Common myeloid progenitor, CD34-positive (primary cell): ENCODE data around the gene TBK1.

Source experiments
- CTCF ChIA-PET: fragments of 350-600 bp; sonication (Branson Sonifier 250); formaldehyde crosslinking; loops from one replicate; lab custom pipeline; 2021; ENCODE audit warnings: antibody characterized with exemption; lab: Charles Lee
- POLR2A ChIA-PET: fragments of 350-600 bp; sonication (Branson Sonifier 250); formaldehyde crosslinking; loops from one replicate; lab custom pipeline; 2021; ENCODE audit warnings: antibody characterized with exemption; lab: Charles Lee
- DNase-seq, 3 donors: peaks; one replicate each; pipeline versions ENCODE4 v3.0.0 to v3.0.0-alpha.2; 2013
- H3K27ac ChIP-seq, 2 experiments: 1 replicate in 1 of 2; 2 replicates in 1 of 2; pipeline ENCODE4 v1.7.0; 2013; ENCODE audit warnings: inconsistent platforms in 2 of 2, low read length in 2 of 2, mild to moderate bottlenecking in 2 of 2, low read depth in 1 of 2, moderate library complexity in 1 of 2; ENCODE audit not compliant: severe bottlenecking in 2 of 2, insufficient read depth in 1 of 2, poor library complexity in 1 of 2
- H3K27me3 ChIP-seq, 5 experiments: replicated peaks in 2 of 5; 1 replicate in 3 of 5; 2 replicates in 2 of 5; pipeline versions ENCODE4 v1.6.1 to v1.7.0; 2013; ENCODE audit warnings: low read length in 4 of 5, mild to moderate bottlenecking in 2 of 5, moderate library complexity in 2 of 5, inconsistent platforms in 1 of 5; ENCODE audit not compliant: insufficient read depth in 5 of 5, control insufficient read depth in 4 of 5
- H3K36me3 ChIP-seq, 4 experiments: 1 replicate in 2 of 4; 2 replicates in 2 of 4; pipeline versions ENCODE4 v1.6.1 to v1.7.0; 2013; ENCODE audit warnings: low read length in 3 of 4, control low read depth in 1 of 4, mild to moderate bottlenecking in 1 of 4; ENCODE audit not compliant: control insufficient read depth in 4 of 4, insufficient read depth in 4 of 4
- H3K4me1 ChIP-seq, 4 experiments: 1 replicate in 3 of 4; 2 replicates in 1 of 4; pipeline versions ENCODE4 v1.6.1 to v1.7.1; 2013; ENCODE audit warnings: low read length in 3 of 4, mild to moderate bottlenecking in 3 of 4, control low read depth in 1 of 4, inconsistent platforms in 1 of 4, moderate library complexity in 1 of 4; ENCODE audit not compliant: control insufficient read depth in 4 of 4, insufficient read depth in 4 of 4; ENCODE audit errors: control extremely low read depth in 1 of 4
- H3K4me3 ChIP-seq, 7 experiments: 1 replicate in 4 of 7; 2 replicates in 3 of 7; pipeline versions ENCODE4 v1.5.1 to v1.7.0; 2013; ENCODE audit warnings: mild to moderate bottlenecking in 7 of 7, low read length in 6 of 7, moderate library complexity in 6 of 7, inconsistent platforms in 2 of 7, low read depth in 2 of 7, control low read depth in 1 of 7; ENCODE audit not compliant: insufficient read depth in 4 of 7, control insufficient read depth in 1 of 7; ENCODE audit errors: extremely low read depth in 1 of 7
- H3K9me3 ChIP-seq, 5 experiments: 1 replicate in 4 of 5; 2 replicates in 1 of 5; pipeline versions ENCODE4 v1.6.1 to v1.7.1; 2013; ENCODE audit warnings: low read length in 4 of 5, mild to moderate bottlenecking in 2 of 5, inconsistent platforms in 1 of 5, low read depth in 1 of 5, moderate library complexity in 1 of 5; ENCODE audit not compliant: control insufficient read depth in 4 of 5, insufficient read depth in 2 of 5; ENCODE audit errors: control extremely low read depth in 1 of 5
- WGBS: methylation state at CpG from one replicate; pipeline ENCODE4 v1.1.5; 2013; ENCODE audit not compliant: insufficient coverage; 5-methylcytosine and 5-hydroxymethylcytosine counted together

The TBK1 gene

DNA sequence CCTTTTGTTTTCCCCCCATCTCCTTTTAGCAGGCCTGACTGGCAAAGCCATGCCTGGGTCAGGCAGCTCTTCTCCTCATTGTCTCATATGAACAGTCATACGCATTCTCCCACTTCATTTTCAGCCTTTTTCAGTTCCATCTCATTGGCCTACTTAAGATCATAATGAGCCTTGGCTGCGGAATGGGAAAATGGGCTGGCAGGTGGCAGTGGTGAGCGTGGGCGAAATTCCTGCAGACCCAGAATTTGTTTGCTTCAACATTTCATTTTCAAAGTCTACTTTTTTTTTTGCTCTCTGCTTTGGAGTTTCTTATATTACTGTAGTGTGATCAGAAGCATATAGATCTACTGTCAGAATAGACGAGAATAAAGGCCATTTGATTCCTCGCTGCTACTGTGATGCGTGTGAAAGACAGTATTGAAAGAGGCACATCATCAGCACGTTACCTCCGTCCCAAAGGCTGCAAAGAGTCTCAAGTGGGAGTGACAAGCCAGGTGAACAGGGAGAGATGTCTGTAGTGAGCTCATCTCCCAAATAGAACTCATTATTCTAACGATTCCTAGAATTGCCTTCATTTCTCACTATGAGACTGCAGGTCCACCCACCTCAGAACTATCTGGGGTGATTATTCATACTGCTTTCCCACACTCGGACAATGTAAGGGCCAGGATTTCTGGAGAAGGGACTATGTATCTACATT is 73.7 kb downstream of the TBK1 start:
- Histone ChIP-seq H3K4me3 (no peak overlapping the region), H3K4me1 (peaks cover 0 to 7% (median 2%) of the 10 kb centered on the region in 4 experiments), H3K27ac (no peak overlapping the region), H3K36me3 (no peaks in the 10 kb centered on the region), H3K27me3 (no peaks in the 10 kb centered on the region), H3K9me3 (no peaks in the 10 kb centered on the region)
- ChIA-PET POLR2A (no interaction called here), CTCF (no interaction called here)
- DNase-seq, result no peak
- WGBS, result 100% methylated on average over 6 of the region's 11 CpGs

DNA sequence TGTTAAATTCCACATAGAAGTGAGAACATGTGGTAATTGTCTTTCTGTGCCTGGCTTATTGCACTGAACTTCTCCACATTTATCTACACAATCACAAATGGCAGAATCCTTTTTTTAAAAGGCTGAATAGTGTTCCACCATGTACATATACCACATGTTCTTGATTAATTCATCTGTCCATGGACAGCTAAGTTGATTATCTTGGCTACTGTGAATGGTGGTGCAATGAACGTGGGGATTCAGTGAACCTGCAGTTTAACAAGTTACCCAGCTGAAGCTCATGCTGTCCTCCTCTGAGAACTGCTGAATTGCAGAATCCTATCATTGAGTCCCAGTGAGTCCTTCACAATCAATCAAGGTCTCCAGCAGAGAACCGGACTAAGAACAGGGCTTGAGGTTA is 74.9 kb downstream of the TBK1 start:
- DNase-seq, result no peak
- Histone ChIP-seq H3K4me3 (no peak overlapping the region), H3K27ac (no peak overlapping the region), H3K4me1 (peaks cover 0 to 4% (median 2%) of the 10 kb centered on the region in 4 experiments), H3K9me3 (no peaks in the 10 kb centered on the region), H3K36me3 (no peaks in the 10 kb centered on the region), H3K27me3 (no peaks in the 10 kb centered on the region)
- 92% methylated on average over 2 of the region's 2 CpGs for WGBS
- CTCF ChIA-PET, result interaction anchor here (0.6 kb wide), 1 partner anchor 12 kb away, joined by 3 read pairs; no protein-coding TSS in a partner anchor
- POLR2A ChIA-PET, result no interaction called here

DNA sequence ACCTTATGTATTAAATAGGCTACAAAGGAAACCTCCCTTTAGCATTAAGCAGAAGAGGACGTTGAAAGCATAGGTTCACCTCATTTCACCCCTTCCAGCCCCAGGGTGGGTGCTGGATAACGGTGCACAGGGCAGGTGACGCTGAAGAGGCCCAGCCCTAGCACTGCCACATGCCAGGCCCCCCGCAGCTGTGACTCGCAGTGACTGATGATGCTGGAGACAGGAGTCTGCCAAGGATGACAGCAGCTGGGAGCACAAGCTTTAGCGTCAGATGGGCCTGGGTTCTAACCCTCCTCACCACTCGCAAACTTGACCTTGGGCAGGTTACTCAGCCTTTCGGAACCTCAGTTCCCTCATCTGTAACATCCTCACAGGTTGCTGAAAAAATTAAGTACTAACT is 76.7 kb downstream of the TBK1 start:
- Histone ChIP-seq H3K27ac (no peak overlapping the region), H3K36me3 (no peaks in the 10 kb centered on the region), H3K4me3 (no peak overlapping the region), H3K9me3 (no peaks in the 10 kb centered on the region), H3K27me3 (no peaks in the 10 kb centered on the region), H3K4me1 (no peaks in the 10 kb centered on the region)
- 88% methylated on average over 7 of the region's 8 CpGs for WGBS
- POLR2A ChIA-PET, result no interaction called here
- DNase-seq, result no peak
- CTCF ChIA-PET, result interaction anchor here (1.2 to 1.6 kb wide), 2 partner anchors 9 to 25 kb away, joined by 3 to 4 read pairs; no protein-coding TSS in a partner anchor

DNA sequence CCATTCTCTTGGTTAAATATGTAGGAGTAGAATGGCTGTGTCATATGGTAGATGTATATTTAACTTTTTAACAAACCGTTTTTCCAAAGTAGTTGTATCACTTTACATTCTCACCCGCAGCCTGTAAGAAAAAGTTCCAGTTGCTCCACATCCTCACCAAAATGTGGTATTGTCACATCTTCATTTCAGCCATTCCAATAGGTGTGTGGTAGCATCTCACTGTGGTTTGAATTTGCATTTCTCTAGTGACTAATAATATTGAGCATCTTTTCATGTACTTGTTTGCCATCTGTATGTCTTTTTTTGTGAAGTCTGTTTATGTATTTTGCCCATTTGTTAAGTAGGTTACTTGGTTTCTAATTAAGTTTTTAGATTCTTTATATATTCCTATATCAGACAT is 78.6 kb downstream of the TBK1 start:
- no peak for DNase-seq
- ChIA-PET CTCF (no interaction called here), POLR2A (no interaction called here)
- no CpG with 5 or more reads among the region's 2 CpGs for WGBS
- no peaks in the 10 kb centered on the region for H3K27me3 ChIP-seq
- no peaks in the 10 kb centered on the region for H3K9me3 ChIP-seq
- H3K4me1 ChIP-seq, result no peaks in the 10 kb centered on the region
- H3K4me3 ChIP-seq, result no peak overlapping the region
- H3K27ac ChIP-seq, result no peak overlapping the region
- no peaks in the 10 kb centered on the region for H3K36me3 ChIP-seq

DNA sequence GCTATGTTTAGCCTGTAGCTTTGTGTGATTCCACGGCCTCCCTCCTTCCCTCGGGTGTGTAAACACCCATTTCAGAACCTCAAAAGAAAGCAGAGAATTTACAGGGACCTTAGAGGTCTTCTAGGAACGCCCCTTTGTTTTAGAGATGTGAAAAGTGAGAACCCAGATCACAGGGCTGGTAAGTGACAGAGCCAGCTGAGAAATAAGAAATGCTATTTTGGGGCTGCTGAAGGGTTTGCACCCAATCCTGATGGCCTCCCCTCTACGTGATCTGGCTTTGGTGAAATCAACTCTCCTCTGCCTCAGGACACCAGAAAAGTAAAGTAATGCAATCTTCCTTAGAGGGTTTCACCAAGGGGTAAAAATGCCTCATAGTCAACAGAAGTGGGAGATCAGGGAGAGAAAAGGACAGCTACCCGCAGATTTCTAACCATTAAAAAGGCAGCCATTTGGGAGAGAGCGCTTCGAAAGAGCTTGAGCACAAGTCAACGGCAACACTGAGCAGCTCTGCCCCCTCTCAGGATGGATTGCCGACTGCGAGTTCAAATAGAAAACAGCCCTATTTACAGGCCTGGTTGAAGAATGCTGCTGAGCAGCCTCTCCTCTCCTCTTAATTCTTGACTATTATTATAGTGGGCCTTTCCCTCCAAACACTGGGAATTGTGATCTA is 79.9 kb downstream of the TBK1 start:
- CTCF ChIA-PET, result no interaction called here
- Histone ChIP-seq H3K4me1 (no peaks in the 10 kb centered on the region), H3K9me3 (no peaks in the 10 kb centered on the region), H3K27me3 (peaks cover 0 to 1% (median 0%) of the 10 kb centered on the region in 5 experiments), H3K36me3 (no peaks in the 10 kb centered on the region), H3K27ac (no peak overlapping the region), H3K4me3 (no peak overlapping the region)
- 96% methylated on average over 8 of the region's 10 CpGs for WGBS
- DNase-seq, result no peak
- POLR2A ChIA-PET, result no interaction called here

DNA sequence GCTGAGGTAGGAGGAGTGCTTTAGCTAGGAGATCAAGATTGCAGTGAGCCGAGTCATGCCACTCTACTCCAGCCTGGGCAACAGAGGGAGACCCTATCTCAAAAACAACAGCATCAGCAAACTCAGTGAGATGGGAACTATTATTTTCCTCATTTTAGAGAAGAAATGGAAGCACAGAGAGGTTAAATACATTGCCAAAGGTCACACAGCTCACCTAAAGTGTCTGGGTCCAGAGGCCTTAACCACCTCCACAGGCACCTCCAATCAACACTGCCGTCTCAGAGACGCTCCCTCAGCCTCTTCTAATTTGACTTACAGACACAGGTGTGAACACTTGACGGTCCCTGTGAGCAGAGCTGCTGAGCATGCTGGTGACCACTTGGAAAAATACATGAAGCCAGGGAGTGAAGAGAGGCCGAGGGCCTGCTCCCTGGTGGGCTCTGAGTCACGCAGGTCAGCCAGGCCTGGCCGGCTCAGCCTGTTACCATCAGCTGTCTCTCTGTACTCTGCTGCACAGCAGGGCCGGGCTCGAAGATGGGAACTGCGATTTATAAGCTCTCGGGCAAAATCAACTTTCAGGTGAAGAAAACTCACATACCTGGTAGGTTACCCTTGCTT is 80.9 kb downstream of the TBK1 start:
- no peak overlapping the region for H3K4me3 ChIP-seq
- H3K27ac ChIP-seq, result no peak overlapping the region
- CTCF ChIA-PET, result interaction anchor here (1.4 to 2.3 kb wide), 4 partner anchors 12 to 141 kb away, joined by 3 to 6 read pairs (median 6); no protein-coding TSS in a partner anchor
- H3K9me3 ChIP-seq, result no peaks in the 10 kb centered on the region
- H3K27me3 ChIP-seq, result peaks cover 0 to 2% (median 0%) of the 10 kb centered on the region in 5 experiments
- H3K4me1 ChIP-seq, result no peaks in the 10 kb centered on the region
- no peaks in the 10 kb centered on the region for H3K36me3 ChIP-seq
- 100% methylated on average over 8 of the region's 11 CpGs for WGBS
- POLR2A ChIA-PET, result interaction anchor here (0.6 kb wide), 1 partner anchor 76 kb away, joined by 4 read pairs; no protein-coding TSS in a partner anchor
- DNase-seq, result no peak
